ENCODE results near the gene OR13J1. TPM values are rescaled to one million over a fixed set of nuclear protein-coding genes. Genes with fewer than 3 reads are reported as not detected.

OR13J1 gene
- total RNA-seq, 2 donors from 2014 or later: not detected

DNA sequence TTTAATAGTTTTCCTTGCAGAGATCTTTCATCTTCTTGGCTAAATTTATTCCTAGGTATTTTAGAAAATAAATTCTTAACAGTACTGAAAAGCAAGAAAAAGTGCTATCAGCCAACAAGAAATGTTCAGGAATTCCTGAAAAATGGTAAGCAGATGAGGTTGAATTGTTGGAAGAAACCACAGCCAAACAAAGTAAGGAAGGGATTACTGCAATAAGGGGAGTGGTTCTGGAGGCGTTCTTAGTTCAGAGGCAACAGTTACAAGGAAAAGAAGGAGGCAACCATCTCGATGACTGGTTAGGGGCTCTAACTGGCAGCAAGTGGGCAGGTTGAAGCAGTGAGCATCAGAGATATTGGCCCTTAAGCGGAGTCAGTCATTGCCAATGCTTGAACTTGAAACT is 12.8 kb upstream of the OR13J1 start:
- H3K27me3 ChIP-seq: no peaks in the 10 kb centered on the region
- H3K4me1 ChIP-seq: no peaks in the 10 kb centered on the region
- intact Hi-C loops (cut with DNase I): loop anchor here (2.0 kb wide), 1 partner anchor 56 kb away; no protein-coding TSS in a partner anchor
- no peak for DNase-seq
- H3K9ac ChIP-seq (ENCODE audit: low read depth in 2 of 2, low read length in 2 of 2): no peak overlapping the region
- TF ChIP-seq, protein P1, sequence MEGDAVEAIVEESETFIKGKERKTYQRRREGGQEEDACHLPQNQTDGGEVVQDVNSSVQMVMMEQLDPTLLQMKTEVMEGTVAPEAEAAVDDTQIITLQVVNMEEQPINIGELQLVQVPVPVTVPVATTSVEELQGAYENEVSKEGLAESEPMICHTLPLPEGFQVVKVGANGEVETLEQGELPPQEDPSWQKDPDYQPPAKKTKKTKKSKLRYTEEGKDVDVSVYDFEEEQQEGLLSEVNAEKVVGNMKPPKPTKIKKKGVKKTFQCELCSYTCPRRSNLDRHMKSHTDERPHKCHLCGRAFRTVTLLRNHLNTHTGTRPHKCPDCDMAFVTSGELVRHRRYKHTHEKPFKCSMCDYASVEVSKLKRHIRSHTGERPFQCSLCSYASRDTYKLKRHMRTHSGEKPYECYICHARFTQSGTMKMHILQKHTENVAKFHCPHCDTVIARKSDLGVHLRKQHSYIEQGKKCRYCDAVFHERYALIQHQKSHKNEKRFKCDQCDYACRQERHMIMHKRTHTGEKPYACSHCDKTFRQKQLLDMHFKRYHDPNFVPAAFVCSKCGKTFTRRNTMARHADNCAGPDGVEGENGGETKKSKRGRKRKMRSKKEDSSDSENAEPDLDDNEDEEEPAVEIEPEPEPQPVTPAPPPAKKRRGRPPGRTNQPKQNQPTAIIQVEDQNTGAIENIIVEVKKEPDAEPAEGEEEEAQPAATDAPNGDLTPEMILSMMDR (IDR thresholded peaks at IDR 0.05): no peak
- H3K27ac ChIP-seq: no peak overlapping the region
- H3K4me3 ChIP-seq: no peak overlapping the region
- H3K36me3 ChIP-seq: no peaks in the 10 kb centered on the region
- no peaks in the 10 kb centered on the region for H3K9me3 ChIP-seq

DNA sequence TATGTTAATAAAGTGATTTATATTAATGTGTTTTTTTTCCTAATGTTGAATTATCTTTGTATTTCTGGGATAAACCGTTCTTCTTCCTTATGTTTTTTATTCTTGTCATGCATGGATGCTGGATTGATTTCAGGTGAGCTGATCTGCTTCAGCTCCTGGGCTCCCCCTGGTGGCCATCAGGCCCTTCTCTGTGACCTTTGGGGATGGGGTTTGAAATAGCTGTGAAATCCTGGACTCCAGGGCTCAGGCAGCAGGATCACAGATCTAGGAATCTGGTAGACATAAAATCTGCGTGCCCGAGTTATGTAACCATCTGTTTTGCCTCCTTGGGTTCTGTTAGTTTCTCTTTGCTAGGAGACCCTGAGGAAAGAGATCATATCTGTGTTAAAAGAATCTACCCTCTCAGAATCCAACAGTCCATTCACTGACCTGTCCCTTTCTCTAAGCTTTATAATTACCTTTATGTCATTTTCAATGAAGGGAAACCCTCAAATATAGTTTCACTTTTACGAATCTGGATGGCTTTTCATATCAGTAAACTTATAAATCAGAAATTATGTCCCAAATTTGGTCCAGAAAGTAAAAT is 12.2 kb upstream of the OR13J1 start:
- DNase-seq: peak; percentile 92
- TF ChIP-seq, protein P1 (IDR thresholded peaks at IDR 0.05): peak; percentile 96

DNA sequence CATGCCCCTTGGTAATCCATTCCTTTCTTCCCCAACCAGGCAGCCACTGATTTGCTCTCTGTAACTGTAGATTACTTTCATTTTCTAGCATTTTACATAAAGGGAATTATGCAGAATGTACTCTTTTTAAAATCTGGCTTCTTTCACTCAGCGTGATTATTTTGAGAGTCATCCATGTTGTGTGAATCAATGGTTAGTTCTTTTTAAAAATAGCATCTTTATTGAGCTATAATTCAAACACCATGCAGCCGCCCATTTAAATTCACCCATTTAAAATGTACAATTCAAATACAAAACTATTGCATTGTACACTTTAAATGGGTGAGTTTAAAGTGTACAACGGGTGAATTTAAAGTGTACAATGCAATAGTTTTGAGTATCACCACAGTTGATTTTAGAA is 2.3 kb upstream of the OR13J1 start:
- Histone ChIP-seq H3K36me3 (no peaks in the 10 kb centered on the region), H3K9me3 (no peaks in the 10 kb centered on the region), H3K4me3 (no peak overlapping the region), H3K27me3 (no peaks in the 10 kb centered on the region), H3K27ac (no peak overlapping the region), H3K9ac (ENCODE audit: low read depth in 2 of 2, low read length in 2 of 2) (no peak overlapping the region), H3K4me1 (no peaks in the 10 kb centered on the region)
- TF ChIP-seq, protein P1 (IDR thresholded peaks at IDR 0.05): no peak
- intact Hi-C loops (cut with DNase I): no loop called here
- DNase-seq: no peak

More for the DNA sequence above, 12.2 kb upstream of the OR13J1 start:
- Histone ChIP-seq H3K9me3 (no peaks in the 10 kb centered on the region), H3K9ac (ENCODE audit: low read depth in 2 of 2, low read length in 2 of 2) (no peak overlapping the region), H3K36me3 (no peaks in the 10 kb centered on the region), H3K4me3 (no peak overlapping the region), H3K4me1 (no peaks in the 10 kb centered on the region), H3K27me3 (no peaks in the 10 kb centered on the region), H3K27ac (no peak overlapping the region)
- intact Hi-C loops (cut with DNase I): loop anchor here (2.0 kb wide), 1 partner anchor 56 kb away; no protein-coding TSS in a partner anchor

DNA sequence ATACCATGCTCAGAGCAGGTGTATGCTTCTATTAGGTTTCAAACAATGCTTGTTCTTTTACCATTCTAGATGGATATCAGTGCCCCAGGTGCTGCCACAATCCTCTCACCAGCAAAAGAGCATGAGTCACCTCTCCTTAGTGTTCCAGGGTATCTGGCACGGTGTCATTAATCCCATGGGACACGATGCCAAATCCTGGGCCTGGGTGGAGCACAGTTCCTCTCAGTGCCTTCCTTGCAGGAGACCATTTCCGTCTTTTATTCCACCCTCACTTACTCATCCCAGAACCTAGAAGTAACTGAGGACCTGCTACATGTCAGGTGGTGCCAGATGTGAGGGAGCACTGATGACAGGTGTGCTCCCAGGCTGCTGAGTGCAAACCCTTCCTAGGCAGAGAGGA is 1.3 kb upstream of the OR13J1 start:
- Histone ChIP-seq H3K9ac (ENCODE audit: low read depth in 2 of 2, low read length in 2 of 2) (no peak overlapping the region), H3K27ac (no peak overlapping the region), H3K9me3 (no peaks in the 10 kb centered on the region), H3K4me1 (no peaks in the 10 kb centered on the region), H3K36me3 (no peaks in the 10 kb centered on the region), H3K4me3 (no peak overlapping the region), H3K27me3 (no peaks in the 10 kb centered on the region)
- intact Hi-C loops (cut with DNase I): no loop called here
- DNase-seq: no peak
- TF ChIP-seq, protein P1 (IDR thresholded peaks at IDR 0.05): no peak

DNA sequence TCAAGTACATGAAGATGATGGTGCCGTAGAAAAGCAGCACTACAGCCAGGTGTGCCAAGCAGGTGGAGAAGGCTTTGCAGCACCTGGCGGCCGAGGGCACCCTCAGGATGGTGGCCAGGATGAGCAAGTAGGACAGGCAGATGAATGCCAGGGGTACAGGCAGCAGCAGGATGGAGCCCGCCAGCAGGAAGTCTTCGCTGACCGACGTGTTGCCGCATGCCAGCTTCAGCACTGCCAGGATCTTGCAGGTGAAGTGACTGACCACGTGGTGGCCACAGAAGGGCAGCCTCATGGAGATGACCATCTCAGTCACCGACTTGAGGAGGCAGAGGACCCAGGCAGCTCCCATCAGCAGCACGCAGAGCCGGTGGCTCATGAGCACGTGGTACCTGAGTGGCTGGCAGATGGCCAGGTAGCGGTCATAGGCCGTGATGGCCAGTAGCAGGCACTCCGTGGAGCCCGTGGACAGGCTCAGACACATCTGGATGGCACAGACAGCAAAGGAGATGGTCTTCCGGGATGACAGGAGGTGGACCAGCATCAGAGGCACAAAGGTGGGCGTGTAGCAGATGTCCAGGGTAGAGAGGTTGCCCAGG is 482 bp downstream of the OR13J1 start:
- H3K9me3 ChIP-seq: no peaks in the 10 kb centered on the region
- no peak overlapping the region for H3K27ac ChIP-seq
- intact Hi-C loops (cut with DNase I): no loop called here
- TF ChIP-seq, protein P1 (IDR thresholded peaks at IDR 0.05): no peak
- DNase-seq: no peak
- H3K27me3 ChIP-seq: no peaks in the 10 kb centered on the region
- H3K4me3 ChIP-seq: no peak overlapping the region
- H3K9ac ChIP-seq (ENCODE audit: low read depth in 2 of 2, low read length in 2 of 2): no peak overlapping the region
- H3K36me3 ChIP-seq: no peaks in the 10 kb centered on the region
- H3K4me1 ChIP-seq: no peaks in the 10 kb centered on the region

All from colonic mucosa (tissue), 4 donors.